ENCODE data around the gene LSM8. TPM values are rescaled to one million over a fixed set of nuclear protein-coding genes. Genes with fewer than 3 reads are reported as not detected.

Gene LSM8
- total RNA-seq, 1 donor from 2014 or later: 50.0 TPM

DNA sequence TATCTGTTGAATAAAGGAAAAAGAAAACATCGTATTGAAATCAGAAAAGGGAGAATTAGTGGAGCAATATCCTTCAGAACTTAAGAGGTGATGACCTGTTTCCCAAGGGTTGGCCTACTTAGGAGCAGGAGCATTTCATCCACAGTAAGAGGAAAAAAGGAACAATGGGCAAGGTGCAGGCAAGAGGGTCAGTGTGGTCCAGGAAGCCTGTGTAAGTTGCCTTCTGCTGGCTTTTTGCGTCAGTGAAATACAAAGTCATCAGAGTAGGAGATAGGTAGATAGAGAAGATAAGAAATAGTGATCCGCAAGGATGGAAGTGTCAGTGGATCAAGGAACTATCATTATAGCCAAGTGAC lies 35.2 kb downstream of the LSM8 start:
- Mint-ChIP-seq H3K36me3 (ENCODE audit: low read depth) (no peaks in the 10 kb centered on the region), H3K4me1 (no peaks in the 10 kb centered on the region), H3K27ac (ENCODE audit: unreplicated experiment) (no peak overlapping the region), H3K4me3 (no peak overlapping the region), H3K9me3 (no peaks in the 10 kb centered on the region), H3K27me3 (ENCODE audit: low read depth) (no peaks in the 10 kb centered on the region)
- DNase-seq (ENCODE audit: low read depth, low spot score): no peak
- TF ChIP-seq, protein P1, sequence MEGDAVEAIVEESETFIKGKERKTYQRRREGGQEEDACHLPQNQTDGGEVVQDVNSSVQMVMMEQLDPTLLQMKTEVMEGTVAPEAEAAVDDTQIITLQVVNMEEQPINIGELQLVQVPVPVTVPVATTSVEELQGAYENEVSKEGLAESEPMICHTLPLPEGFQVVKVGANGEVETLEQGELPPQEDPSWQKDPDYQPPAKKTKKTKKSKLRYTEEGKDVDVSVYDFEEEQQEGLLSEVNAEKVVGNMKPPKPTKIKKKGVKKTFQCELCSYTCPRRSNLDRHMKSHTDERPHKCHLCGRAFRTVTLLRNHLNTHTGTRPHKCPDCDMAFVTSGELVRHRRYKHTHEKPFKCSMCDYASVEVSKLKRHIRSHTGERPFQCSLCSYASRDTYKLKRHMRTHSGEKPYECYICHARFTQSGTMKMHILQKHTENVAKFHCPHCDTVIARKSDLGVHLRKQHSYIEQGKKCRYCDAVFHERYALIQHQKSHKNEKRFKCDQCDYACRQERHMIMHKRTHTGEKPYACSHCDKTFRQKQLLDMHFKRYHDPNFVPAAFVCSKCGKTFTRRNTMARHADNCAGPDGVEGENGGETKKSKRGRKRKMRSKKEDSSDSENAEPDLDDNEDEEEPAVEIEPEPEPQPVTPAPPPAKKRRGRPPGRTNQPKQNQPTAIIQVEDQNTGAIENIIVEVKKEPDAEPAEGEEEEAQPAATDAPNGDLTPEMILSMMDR (conservative IDR thresholded peaks at IDR 0.05): no peak

DNA sequence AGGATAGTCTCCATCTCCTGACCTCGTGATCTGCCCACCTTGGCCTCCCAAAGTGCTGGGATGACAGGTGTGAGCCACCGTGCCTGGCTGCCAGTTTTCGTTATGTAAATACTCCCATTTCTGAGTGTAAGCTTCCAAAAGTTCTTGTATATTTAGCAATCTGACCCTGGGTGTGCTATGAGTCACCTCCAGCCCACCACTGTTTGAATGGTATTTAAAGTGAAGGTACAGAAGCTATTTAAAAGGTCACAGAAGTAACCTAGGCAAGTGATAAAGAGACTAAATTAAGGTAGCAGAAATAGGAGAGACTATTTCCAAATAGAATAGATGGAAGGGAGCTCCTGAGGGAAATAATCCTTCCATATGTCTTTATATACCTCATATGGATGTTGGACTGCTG lies 36.6 kb downstream of the LSM8 start:
- Mint-ChIP-seq H3K9me3 (no peaks in the 10 kb centered on the region), H3K4me3 (no peak overlapping the region), H3K4me1 (peaks cover 2% of the 10 kb centered on the region), H3K36me3 (ENCODE audit: low read depth) (no peaks in the 10 kb centered on the region), H3K27ac (ENCODE audit: unreplicated experiment) (no peak overlapping the region), H3K27me3 (ENCODE audit: low read depth) (no peaks in the 10 kb centered on the region)
- DNase-seq (ENCODE audit: low read depth, low spot score): no peak
- TF ChIP-seq, protein P1 (conservative IDR thresholded peaks at IDR 0.05): no peak

DNA sequence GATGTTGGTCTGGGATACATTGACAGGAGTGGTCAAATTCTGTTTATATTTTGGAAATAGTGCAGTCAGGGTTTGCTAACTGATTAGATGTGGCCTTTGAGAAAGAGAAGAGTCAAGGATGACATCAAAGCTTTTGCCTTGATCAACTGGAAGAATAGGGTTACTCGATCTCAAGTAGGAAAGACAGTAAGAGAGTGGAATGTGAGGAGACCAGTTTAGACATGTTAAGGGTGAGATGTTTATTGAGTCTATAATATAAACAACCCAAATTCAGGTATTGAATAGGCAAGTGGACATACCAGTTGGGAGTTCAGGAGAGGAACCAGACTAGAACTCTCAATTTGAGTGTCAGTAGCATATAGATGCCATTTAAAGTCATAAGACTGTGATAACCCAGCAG lies 38.6 kb downstream of the LSM8 start:
- Mint-ChIP-seq H3K36me3 (ENCODE audit: low read depth) (no peaks in the 10 kb centered on the region), H3K4me1 (peaks cover 5% of the 10 kb centered on the region), H3K4me3 (no peak overlapping the region)

DNA sequence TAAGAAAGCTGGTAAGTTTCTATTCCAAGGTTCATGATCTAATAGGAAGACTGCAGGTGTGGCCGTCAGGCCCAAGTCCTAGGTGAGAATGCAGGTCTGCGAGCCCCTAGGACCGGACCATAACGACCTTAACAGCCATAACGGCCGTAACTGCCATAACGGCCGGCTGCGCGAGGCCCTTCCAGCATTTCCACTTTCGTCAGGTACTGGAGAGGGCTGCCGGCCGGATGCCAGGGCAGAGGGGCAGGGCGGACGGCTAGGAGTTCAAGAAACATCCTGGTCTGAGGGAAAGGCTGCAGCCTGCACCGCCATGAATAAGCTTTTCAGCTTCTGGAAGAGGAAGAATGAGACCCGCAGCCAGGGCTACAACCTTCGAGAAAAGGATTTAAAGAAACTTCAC lies 40.6 kb downstream of the LSM8 start, which contains the start of gene ANKRD7:
Gene ANKRD7, plus strand, starts transcription at position 184 of the 400 bp plus-strand sequence. Its CDS starts 127 bp downstream, at position 311.
- peaks cover 5% of the 10 kb centered on the region for H3K4me1 Mint-ChIP-seq
- no peaks in the 10 kb centered on the region for H3K36me3 Mint-ChIP-seq (ENCODE audit: low read depth)
- H3K27ac Mint-ChIP-seq (ENCODE audit: unreplicated experiment): no peak within 1 kb of the TSS
- TF ChIP-seq, protein P1 (conservative IDR thresholded peaks at IDR 0.05): no peak
- no peak within 1 kb of the TSS for H3K4me3 Mint-ChIP-seq
- no peak for DNase-seq (ENCODE audit: low read depth, low spot score)
- H3K27me3 Mint-ChIP-seq (ENCODE audit: low read depth): no peaks in the 10 kb centered on the region
- H3K9me3 Mint-ChIP-seq: no peaks in the 10 kb centered on the region

More for the DNA sequence above, 38.6 kb downstream of the LSM8 start:
- Mint-ChIP-seq H3K27me3 (ENCODE audit: low read depth) (no peaks in the 10 kb centered on the region), H3K9me3 (no peaks in the 10 kb centered on the region), H3K27ac (ENCODE audit: unreplicated experiment) (no peak overlapping the region)
- TF ChIP-seq, protein P1 (conservative IDR thresholded peaks at IDR 0.05): no peak
- no peak for DNase-seq (ENCODE audit: low read depth, low spot score)

DNA sequence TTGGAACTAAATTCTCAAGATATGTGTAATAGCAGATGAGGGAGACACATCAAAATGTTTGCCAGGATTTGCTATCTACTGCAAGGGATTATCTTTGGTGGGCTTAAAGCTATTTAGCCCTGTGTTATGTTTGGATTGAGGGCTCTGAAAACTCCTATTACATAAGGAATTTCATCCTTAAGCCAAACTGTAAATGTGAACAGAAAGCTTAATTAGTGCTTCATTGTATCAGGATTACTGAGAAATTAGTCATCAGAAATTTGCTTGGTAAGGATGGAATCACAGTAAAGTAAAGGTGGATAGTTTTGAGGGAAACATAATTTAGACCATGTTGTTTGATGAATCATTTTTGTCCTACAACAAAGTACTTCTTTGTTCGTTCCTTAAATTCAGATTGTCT lies 48.9 kb downstream of the LSM8 start:
- no peak for DNase-seq (ENCODE audit: low read depth, low spot score)
- TF ChIP-seq, protein P1 (conservative IDR thresholded peaks at IDR 0.05): no peak
- no peaks in the 10 kb centered on the region for H3K36me3 Mint-ChIP-seq (ENCODE audit: low read depth)

DNA sequence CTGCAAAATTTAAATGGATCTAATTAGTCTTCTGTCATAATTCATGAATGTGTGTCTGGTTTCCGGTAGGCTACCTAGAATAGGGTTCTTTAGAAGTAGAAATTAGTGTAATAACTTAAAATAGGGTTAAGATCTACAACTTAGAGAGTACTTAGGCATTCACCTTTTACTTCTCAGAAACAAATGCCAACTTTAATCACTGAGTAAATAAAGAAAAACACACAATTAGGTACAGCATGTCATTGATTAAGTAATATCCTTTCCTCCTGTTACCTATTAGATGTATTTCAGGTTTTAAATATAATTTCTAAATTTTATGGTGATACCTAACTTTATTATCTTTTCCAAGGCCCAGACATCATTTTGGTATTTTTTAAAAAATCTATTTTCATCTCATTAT lies 49.8 kb downstream of the LSM8 start:
- Mint-ChIP-seq H3K36me3 (ENCODE audit: low read depth) (no peaks in the 10 kb centered on the region), H3K27ac (ENCODE audit: unreplicated experiment) (no peak overlapping the region), H3K27me3 (ENCODE audit: low read depth) (no peaks in the 10 kb centered on the region), H3K4me1 (no peaks in the 10 kb centered on the region), H3K9me3 (no peaks in the 10 kb centered on the region), H3K4me3 (no peak overlapping the region)
- TF ChIP-seq, protein P1 (conservative IDR thresholded peaks at IDR 0.05): no peak
- no peak for DNase-seq (ENCODE audit: low read depth, low spot score)

More for the DNA sequence above, 48.9 kb downstream of the LSM8 start:
- Mint-ChIP-seq H3K4me1 (no peaks in the 10 kb centered on the region), H3K4me3 (no peak overlapping the region), H3K27me3 (ENCODE audit: low read depth) (no peaks in the 10 kb centered on the region), H3K9me3 (no peaks in the 10 kb centered on the region), H3K27ac (ENCODE audit: unreplicated experiment) (no peak overlapping the region)
